Endodermal cell (in vitro differentiated cells): Measurements from ENCODE around the gene HOTAIR. TPM values are rescaled to one million over a fixed set of nuclear protein-coding genes. Genes with fewer than 3 reads are reported as not detected.

Experiments used
- DNase-seq: peaks from one replicate; pipeline ENCODE4 v3.0.0-alpha.2; 2017
- H3K27ac ChIP-seq: 2 replicates; pipeline ENCODE4 v1.5.1; 2013; ENCODE audit warnings: mild to moderate bottlenecking, low read depth, low read length, moderate library complexity
- H3K27me3 ChIP-seq: 2 replicates; pipeline ENCODE4 v1.6.1; 2013; ENCODE audit warnings: mild to moderate bottlenecking, low read length, moderate library complexity; ENCODE audit not compliant: insufficient read depth, control insufficient read depth, poor library complexity, severe bottlenecking
- H3K36me3 ChIP-seq: 2 replicates; pipeline ENCODE4 v1.7.0; 2013; ENCODE audit warnings: mild to moderate bottlenecking, low read length, moderate library complexity; ENCODE audit not compliant: control insufficient read depth, insufficient read depth
- H3K4me1 ChIP-seq: one replicate; pipeline ENCODE4 v1.7.0; 2013; ENCODE audit warnings: low read length; ENCODE audit not compliant: control insufficient read depth, insufficient read depth
- H3K4me3 ChIP-seq: 2 replicates; pipeline ENCODE4 v1.5.1; 2013; ENCODE audit warnings: mild to moderate bottlenecking, low read length, moderate library complexity
- H3K9ac ChIP-seq: 2 replicates; pipeline ENCODE4 v1.6.1; 2013; ENCODE audit warnings: mild to moderate bottlenecking, low read length, moderate library complexity; ENCODE audit not compliant: poor library complexity, severe bottlenecking; ENCODE audit errors: extremely low read depth
- H3K9me3 ChIP-seq: 2 replicates; pipeline ENCODE4 v1.6.1; 2013; ENCODE audit warnings: mild to moderate bottlenecking, low read length, moderate library complexity; ENCODE audit not compliant: control insufficient read depth
- H3K27ac Mint-ChIP-seq: 2 replicates; pipeline ENCODE4 v1.8.0; 2020; ENCODE audit warnings: mixed read lengths
- H3K27me3 Mint-ChIP-seq: 2 replicates; pipeline ENCODE4 v1.8.0; 2021; ENCODE audit warnings: mild to moderate bottlenecking, mixed read lengths; ENCODE audit not compliant: insufficient read depth
- H3K36me3 Mint-ChIP-seq: 2 replicates; pipeline ENCODE4 v1.8.0; 2020; ENCODE audit warnings: low read depth, mixed read lengths
- H3K4me1 Mint-ChIP-seq: 2 replicates; pipeline ENCODE4 v1.8.0; 2020; ENCODE audit warnings: mixed read lengths
- H3K4me3 Mint-ChIP-seq: 2 replicates; pipeline ENCODE4 v1.8.0; 2020; ENCODE audit warnings: mild to moderate bottlenecking, moderate library complexity, mixed read lengths
- H3K9me3 Mint-ChIP-seq: 2 replicates; pipeline ENCODE4 v1.8.0; 2020; ENCODE audit warnings: mild to moderate bottlenecking, mixed read lengths
- WGBS, 2 experiments: methylation state at CpG; one replicate each; pipeline versions ENCODE4 v1.1.5 to v1.1.7; 2013; ENCODE audit warnings: missing lambda C conversion rate in 2 of 2, mixed read lengths in 1 of 2; ENCODE audit not compliant: insufficient coverage in 1 of 2, insufficient read length in 1 of 2; 5-methylcytosine and 5-hydroxymethylcytosine counted together
- total RNA-seq, 2 donors: library from RNA; stranded (reverse); fragmentation: NEBNext Ultra II Directional in 1 of 2; extraction: Animal tissue kit (Norgen Biotek cat#: 25700) in 1 of 2; gene quantifications; 2 replicates in 1 of 2; 3 replicates in 1 of 2; pipeline ENCODE4 v1.2.1, GENCODE V29; 2021
- TF ChIP-seq, protein P1 (sequence below): fragments of 200-600 bp; sonication (generic); conservative IDR thresholded peaks from 2 replicates; pipeline ENCODE4 v1.5.0; 2021; ENCODE audit warnings: antibody characterized with exemption, mild to moderate bottlenecking

The HOTAIR gene
- total RNA-seq, 2 donors from 2014 or later: not detected

- peaks cover 15% of the 10 kb centered on the region for H3K4me1 Mint-ChIP-seq
- peak overlapping the region; percentile 20 for H3K4me3 Mint-ChIP-seq
- peak; percentile 90 for DNase-seq
- Histone ChIP-seq H3K9ac (no peak overlapping the region), H3K27me3 (peaks cover 100% of the 10 kb centered on the region), H3K4me3 (no peak overlapping the region), H3K4me1 (no peaks in the 10 kb centered on the region), H3K36me3 (no peaks in the 10 kb centered on the region), H3K27ac (no peak overlapping the region), H3K9me3 (no peaks in the 10 kb centered on the region)
- WGBS, 2 experiments: 0 to 6% methylated on average over 7 to 37 of the region's 43 CpGs
- peaks cover 99% of the 10 kb centered on the region for H3K27me3 Mint-ChIP-seq
- H3K27ac Mint-ChIP-seq: no peak overlapping the region
- H3K36me3 Mint-ChIP-seq: no peaks in the 10 kb centered on the region
- no peaks in the 10 kb centered on the region for H3K9me3 Mint-ChIP-seq
- TF ChIP-seq, protein P1, sequence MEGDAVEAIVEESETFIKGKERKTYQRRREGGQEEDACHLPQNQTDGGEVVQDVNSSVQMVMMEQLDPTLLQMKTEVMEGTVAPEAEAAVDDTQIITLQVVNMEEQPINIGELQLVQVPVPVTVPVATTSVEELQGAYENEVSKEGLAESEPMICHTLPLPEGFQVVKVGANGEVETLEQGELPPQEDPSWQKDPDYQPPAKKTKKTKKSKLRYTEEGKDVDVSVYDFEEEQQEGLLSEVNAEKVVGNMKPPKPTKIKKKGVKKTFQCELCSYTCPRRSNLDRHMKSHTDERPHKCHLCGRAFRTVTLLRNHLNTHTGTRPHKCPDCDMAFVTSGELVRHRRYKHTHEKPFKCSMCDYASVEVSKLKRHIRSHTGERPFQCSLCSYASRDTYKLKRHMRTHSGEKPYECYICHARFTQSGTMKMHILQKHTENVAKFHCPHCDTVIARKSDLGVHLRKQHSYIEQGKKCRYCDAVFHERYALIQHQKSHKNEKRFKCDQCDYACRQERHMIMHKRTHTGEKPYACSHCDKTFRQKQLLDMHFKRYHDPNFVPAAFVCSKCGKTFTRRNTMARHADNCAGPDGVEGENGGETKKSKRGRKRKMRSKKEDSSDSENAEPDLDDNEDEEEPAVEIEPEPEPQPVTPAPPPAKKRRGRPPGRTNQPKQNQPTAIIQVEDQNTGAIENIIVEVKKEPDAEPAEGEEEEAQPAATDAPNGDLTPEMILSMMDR: no peak
Observed at GRCh38 chr12:54019091-54019811, 44.5 kb upstream of the HOTAIR start.

DNA sequence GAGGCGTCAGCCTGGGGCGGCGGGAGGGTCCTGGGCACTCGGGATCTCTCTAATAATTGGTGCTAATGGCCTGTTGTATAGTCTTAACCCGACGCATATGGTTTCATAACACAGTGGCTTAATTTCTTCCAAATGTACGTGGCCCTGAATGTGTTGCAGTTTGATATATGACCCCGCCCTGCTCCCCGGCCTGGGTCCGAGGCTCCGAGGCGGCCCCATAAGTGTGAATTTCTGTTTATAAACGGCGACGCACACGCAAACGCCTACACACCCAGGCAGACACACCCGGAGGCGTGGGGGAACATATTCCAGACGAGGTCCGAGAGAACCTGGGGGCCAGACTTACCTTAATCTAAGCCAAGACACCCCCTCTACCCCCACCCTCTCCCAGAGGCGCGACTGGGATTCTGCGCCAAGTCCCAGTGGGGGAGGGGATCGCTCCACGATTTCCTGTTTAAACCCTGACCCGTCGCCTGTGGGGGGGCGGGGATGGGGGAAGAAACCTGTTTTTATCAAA is 43.8 kb upstream of the HOTAIR start:
- DNase-seq: peak; percentile 81
- H3K27me3 Mint-ChIP-seq: peaks cover 99% of the 10 kb centered on the region
- peak overlapping the region; percentile 16 for H3K27ac ChIP-seq
- H3K4me3 ChIP-seq: no peak overlapping the region
- H3K27me3 ChIP-seq: peaks cover 100% of the 10 kb centered on the region
- no peaks in the 10 kb centered on the region for H3K36me3 Mint-ChIP-seq
- TF ChIP-seq, protein P1: no peak
- H3K4me3 Mint-ChIP-seq: peak overlapping the region; percentile 47
- no peaks in the 10 kb centered on the region for H3K9me3 Mint-ChIP-seq
- no peak overlapping the region for H3K9ac ChIP-seq
- no peaks in the 10 kb centered on the region for H3K4me1 ChIP-seq
- H3K4me1 Mint-ChIP-seq: peaks cover 13% of the 10 kb centered on the region
- no peak overlapping the region for H3K27ac Mint-ChIP-seq
- WGBS, 2 experiments: 14 to 17% methylated on average over 10 to 24 of the region's 29 CpGs
- no peaks in the 10 kb centered on the region for H3K9me3 ChIP-seq
- no peaks in the 10 kb centered on the region for H3K36me3 ChIP-seq

- Mint-ChIP-seq H3K27me3 (peaks cover 99% of the 10 kb centered on the region), H3K27ac (no peak overlapping the region), H3K9me3 (peaks cover 3% of the 10 kb centered on the region), H3K4me3 (peak overlapping the region; percentile 47), H3K36me3 (no peaks in the 10 kb centered on the region), H3K4me1 (peaks cover 13% of the 10 kb centered on the region)
- Histone ChIP-seq H3K9ac (no peak overlapping the region), H3K4me1 (no peaks in the 10 kb centered on the region), H3K4me3 (peak overlapping the region; percentile 56), H3K36me3 (no peaks in the 10 kb centered on the region), H3K9me3 (no peaks in the 10 kb centered on the region), H3K27ac (peak overlapping the region; percentile 16), H3K27me3 (peaks cover 100% of the 10 kb centered on the region)
- TF ChIP-seq, protein P1: no peak
- 4% methylated on average over 9 to 34 of the region's 34 CpGs for WGBS, 2 experiments
- DNase-seq: peak; percentile 96
Observed at GRCh38 chr12:54017878-54018467, 43.2 kb upstream of the HOTAIR start.
